Gastroesophageal sphincter (tissue), 3 donors: ENCODE measurements around the gene PPM1J.

Experiments used
- EP300 ChIP-seq: sonication (generic); formaldehyde crosslinking; IDR thresholded peaks from one replicate; pipeline ENCODE4 v1.6.1; 2017; ENCODE audit warnings: antibody characterized with exemption, mild to moderate bottlenecking
- POLR2AphosphoS5 ChIP-seq: sonication (generic); formaldehyde crosslinking; IDR thresholded peaks from one replicate; pipeline ENCODE4 v1.6.1; 2017; ENCODE audit warnings: antibody characterized with exemption
- TF ChIP-seq, protein P1 (sequence below), 4 experiments: fragments of 200-600 bp in 2 of 4; fragments of 450-650 bp in 2 of 4; sonication (generic) in 1 of 4; IDR thresholded peaks; one replicate each; pipeline ENCODE4 v1.5.1; 2017 to 2019; ENCODE audit warnings: antibody characterized with exemption in 4 of 4, mild to moderate bottlenecking in 2 of 4, moderate library complexity in 2 of 4

DNA sequence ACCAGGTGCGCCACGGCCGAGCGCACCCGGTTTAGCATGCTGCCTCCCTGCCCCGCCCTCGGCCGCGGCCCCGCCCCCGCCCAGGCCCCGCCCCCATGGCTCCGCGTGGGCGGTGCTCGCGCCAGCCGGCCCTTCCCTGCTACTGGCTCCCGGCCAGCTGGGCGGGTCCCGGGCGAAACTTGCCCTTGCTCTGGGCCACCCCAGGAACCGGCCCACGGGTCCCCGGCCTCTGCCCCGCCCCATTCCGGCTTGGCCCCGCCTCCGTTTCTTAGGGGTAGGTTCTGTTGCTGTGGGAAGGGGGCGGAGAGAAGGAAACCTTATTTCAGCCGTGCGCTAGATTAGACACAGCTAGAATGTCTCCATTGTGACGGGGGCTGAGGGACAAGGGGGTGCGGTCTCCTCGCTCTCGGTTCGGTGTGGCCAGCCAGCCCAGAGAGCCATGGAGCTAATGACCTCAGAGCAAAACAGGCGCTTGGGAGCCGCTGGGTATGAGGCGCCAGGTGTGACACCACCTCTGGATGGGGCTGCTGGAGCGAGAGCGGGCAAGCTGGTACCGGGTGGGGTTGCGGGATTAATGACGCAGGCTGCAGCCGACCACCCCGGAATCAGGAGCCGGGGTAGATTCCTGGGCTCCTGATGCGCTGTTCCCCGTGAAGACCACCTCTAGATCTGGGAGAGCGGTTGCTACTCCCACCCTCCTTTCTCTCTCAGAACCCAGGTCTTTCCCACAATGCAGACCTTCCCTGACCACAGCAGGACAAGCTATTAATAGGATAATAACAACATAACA lies at the start of gene PPM1J:
- TF ChIP-seq, protein P1, sequence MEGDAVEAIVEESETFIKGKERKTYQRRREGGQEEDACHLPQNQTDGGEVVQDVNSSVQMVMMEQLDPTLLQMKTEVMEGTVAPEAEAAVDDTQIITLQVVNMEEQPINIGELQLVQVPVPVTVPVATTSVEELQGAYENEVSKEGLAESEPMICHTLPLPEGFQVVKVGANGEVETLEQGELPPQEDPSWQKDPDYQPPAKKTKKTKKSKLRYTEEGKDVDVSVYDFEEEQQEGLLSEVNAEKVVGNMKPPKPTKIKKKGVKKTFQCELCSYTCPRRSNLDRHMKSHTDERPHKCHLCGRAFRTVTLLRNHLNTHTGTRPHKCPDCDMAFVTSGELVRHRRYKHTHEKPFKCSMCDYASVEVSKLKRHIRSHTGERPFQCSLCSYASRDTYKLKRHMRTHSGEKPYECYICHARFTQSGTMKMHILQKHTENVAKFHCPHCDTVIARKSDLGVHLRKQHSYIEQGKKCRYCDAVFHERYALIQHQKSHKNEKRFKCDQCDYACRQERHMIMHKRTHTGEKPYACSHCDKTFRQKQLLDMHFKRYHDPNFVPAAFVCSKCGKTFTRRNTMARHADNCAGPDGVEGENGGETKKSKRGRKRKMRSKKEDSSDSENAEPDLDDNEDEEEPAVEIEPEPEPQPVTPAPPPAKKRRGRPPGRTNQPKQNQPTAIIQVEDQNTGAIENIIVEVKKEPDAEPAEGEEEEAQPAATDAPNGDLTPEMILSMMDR (IDR thresholded peaks at IDR 0.05): no peak
- TF ChIP-seq POLR2AphosphoS5: peak; percentile 46
- TF ChIP-seq EP300: no peak
